HCT116 (cell line): ENCODE results near the gene SNX22.

ENCODE experiments used
- CEBPB ChIP-seq: IDR thresholded peaks from 2 replicates; pipeline ENCODE4 v1.6.1; 2012; ENCODE audit warnings: low read depth
- YY1 ChIP-seq: IDR thresholded peaks from 2 replicates; pipeline ENCODE4 v1.6.1; 2011; ENCODE audit warnings: low read length, low read depth, moderate library complexity, mild to moderate bottlenecking; ENCODE audit not compliant: insufficient replicate concordance; ENCODE audit errors: extremely low read depth

- no peak for TF ChIP-seq CEBPB
- TF ChIP-seq YY1, result no peak
Measured at GRCh38 chr15:64102497-64102896, 49.0 kb upstream of the SNX22 start.
